Measurements from ENCODE around the gene TNFRSF19. TPM values are rescaled to one million over a fixed set of nuclear protein-coding genes. Genes with fewer than 3 reads are reported as not detected.
A peak's percentile ranks its signal among the peaks of the same experiment; 100 is the strongest.

Gene TNFRSF19
- total and polyA plus RNA-seq, 2 of the 13 experiments (the other 11 are each of a cell fraction or from before 2014, with no cell fraction given) = 75.3 to 77.7 TPM

DNA sequence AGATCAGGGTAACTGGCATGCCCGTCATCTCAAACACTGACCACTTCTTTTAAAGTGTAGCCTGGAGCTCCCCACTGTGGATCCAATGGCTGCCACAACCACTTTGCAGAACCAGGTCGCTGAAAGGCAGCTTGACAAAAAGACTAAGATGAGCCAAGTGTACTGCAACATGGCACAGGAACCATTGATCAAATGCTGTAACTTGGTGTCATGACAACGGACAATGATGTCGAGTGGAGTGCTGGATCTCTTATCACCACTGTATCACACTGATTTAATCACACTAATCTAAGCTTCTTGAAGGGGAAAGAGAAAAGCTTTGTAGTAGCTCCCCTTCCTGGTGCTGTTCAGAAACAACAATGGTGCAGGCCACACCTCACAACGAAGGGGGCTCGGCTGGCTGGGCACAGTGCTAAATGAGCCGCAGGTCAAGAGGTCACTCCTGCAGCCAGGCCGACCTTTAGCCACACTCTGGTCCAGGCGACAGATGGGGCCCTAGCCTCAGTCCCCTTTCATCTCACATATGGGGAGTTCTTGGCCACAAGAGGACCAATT lies 2.2 kb upstream of the TNFRSF19 start (continued):
- no peak for TF ChIP-seq ZNF235 (CRISPR knock-in tag; IDR thresholded peaks at IDR 0.05; ENCODE audit: borderline replicate concordance)
- peak; percentile 36; the same call in 1 of the 2 replicates for TF ChIP-seq GATAD2A (CRISPR knock-in tag; IDR thresholded peaks at IDR 0.05)
- no peak for TF ChIP-seq HOXA5 (CRISPR knock-in tag; IDR thresholded peaks at IDR 0.05)
- TF ChIP-seq ISX (CRISPR knock-in tag; conservative IDR thresholded peaks at IDR 0.05) = no peak
- TF ChIP-seq ZSCAN21 (CRISPR knock-in tag; IDR thresholded peaks at IDR 0.05; ENCODE audit: borderline replicate concordance) = peak; percentile 27; the same call in 1 of the 2 replicates
- peak; percentile 51; the same call in 1 of the 2 replicates for TF ChIP-seq ELF3 (CRISPR knock-in tag; IDR thresholded peaks at IDR 0.05)
- TF ChIP-seq, protein P1, sequence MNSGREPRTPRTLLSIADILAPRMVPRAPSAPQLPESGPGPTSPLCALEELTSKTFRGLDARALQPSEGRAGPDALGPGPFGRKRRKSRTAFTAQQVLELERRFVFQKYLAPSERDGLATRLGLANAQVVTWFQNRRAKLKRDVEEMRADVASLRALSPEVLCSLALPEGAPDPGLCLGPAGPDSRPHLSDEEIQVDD (CRISPR knock-in tag; IDR thresholded peaks at IDR 0.05; ENCODE audit: borderline replicate concordance) = no peak
- TF ChIP-seq SMAD1 (CRISPR knock-in tag; IDR thresholded peaks at IDR 0.05; ENCODE audit: borderline replicate concordance, low read depth) = no peak
- TF ChIP-seq SOX5 (CRISPR knock-in tag; IDR thresholded peaks at IDR 0.05; ENCODE audit: borderline replicate concordance) = peak; percentile 75; the same call in 1 of the 2 replicates
- TF ChIP-seq EZH2 (conservative IDR thresholded peaks at IDR 0.05; ENCODE audit: low read depth, low read length) = no peak
- no peak for TF ChIP-seq PITX1 (CRISPR knock-in tag; IDR thresholded peaks at IDR 0.05)
- TF ChIP-seq RARA (CRISPR knock-in tag; IDR thresholded peaks at IDR 0.05) = peak; percentile 82
- no peak for TF ChIP-seq IRF9 (CRISPR knock-in tag; IDR thresholded peaks at IDR 0.05; ENCODE audit: borderline replicate concordance)
- TF ChIP-seq, protein P2, sequence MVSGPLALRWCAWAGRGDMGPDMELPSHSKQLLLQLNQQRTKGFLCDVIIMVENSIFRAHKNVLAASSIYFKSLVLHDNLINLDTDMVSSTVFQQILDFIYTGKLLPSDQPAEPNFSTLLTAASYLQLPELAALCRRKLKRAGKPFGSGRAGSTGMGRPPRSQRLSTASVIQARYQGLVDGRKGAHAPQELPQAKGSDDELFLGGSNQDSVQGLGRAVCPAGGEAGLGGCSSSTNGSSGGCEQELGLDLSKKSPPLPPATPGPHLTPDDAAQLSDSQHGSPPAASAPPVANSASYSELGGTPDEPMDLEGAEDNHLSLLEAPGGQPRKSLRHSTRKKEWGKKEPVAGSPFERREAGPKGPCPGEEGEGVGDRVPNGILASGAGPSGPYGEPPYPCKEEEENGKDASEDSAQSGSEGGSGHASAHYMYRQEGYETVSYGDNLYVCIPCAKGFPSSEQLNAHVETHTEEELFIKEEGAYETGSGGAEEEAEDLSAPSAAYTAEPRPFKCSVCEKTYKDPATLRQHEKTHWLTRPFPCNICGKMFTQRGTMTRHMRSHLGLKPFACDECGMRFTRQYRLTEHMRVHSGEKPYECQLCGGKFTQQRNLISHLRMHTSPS (CRISPR knock-in tag; IDR thresholded peaks at IDR 0.05; ENCODE audit: low read depth) = no peak
- TF ChIP-seq ZNF883 (CRISPR knock-in tag; IDR thresholded peaks at IDR 0.05; ENCODE audit: not compliant biosample characterization) = no peak
- TF ChIP-seq, protein P3, sequence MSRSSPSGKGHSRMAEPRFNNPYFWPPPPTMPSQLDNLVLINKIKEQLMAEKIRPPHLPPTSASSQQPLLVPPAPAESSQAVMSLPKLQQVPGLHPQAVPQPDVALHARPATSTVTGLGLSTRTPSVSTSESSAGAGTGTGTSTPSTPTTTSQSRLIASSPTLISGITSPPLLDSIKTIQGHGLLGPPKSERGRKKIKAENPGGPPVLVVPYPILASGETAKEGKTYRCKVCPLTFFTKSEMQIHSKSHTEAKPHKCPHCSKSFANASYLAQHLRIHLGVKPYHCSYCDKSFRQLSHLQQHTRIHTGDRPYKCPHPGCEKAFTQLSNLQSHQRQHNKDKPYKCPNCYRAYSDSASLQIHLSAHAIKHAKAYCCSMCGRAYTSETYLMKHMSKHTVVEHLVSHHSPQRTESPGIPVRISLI (CRISPR knock-in tag; IDR thresholded peaks at IDR 0.05; ENCODE audit: borderline replicate concordance) = no peak
- no peak for TF ChIP-seq SMARCE1 (IDR thresholded peaks at IDR 0.05; ENCODE audit: borderline replicate concordance)
- no peak for TF ChIP-seq BCL3 (CRISPR knock-in tag; IDR thresholded peaks at IDR 0.05)
- TF ChIP-seq ZNF329 (CRISPR knock-in tag; IDR thresholded peaks at IDR 0.05; ENCODE audit: low read depth) = no peak
- TF ChIP-seq, protein P4, sequence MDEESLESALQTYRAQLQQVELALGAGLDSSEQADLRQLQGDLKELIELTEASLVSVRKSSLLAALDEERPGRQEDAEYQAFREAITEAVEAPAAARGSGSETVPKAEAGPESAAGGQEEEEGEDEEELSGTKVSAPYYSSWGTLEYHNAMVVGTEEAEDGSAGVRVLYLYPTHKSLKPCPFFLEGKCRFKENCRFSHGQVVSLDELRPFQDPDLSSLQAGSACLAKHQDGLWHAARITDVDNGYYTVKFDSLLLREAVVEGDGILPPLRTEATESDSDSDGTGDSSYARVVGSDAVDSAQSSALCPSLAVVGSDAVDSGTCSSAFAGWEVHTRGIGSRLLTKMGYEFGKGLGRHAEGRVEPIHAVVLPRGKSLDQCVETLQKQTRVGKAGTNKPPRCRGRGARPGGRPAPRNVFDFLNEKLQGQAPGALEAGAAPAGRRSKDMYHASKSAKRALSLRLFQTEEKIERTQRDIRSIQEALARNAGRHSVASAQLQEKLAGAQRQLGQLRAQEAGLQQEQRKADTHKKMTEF (CRISPR knock-in tag; IDR thresholded peaks at IDR 0.05) = peak; percentile 38; the same call in 1 of the 2 replicates
- no peak for TF ChIP-seq REPIN1 (CRISPR knock-in tag; IDR thresholded peaks at IDR 0.05; ENCODE audit: borderline replicate concordance, low read depth)
- TF ChIP-seq KLF16 (CRISPR knock-in tag; IDR thresholded peaks at IDR 0.05) = no peak
- TF ChIP-seq ZNF550 (CRISPR knock-in tag; IDR thresholded peaks at IDR 0.05; ENCODE audit: borderline replicate concordance) = no peak
